Testis (tissue), 3 donors: ENCODE results near the gene PTPRN2. TPM values are rescaled to one million over a fixed set of nuclear protein-coding genes. Genes with fewer than 3 reads are reported as not detected.

Experiments
- DNase-seq: peaks from one replicate; pipeline ENCODE4 v3.0.0-alpha.2; 2019
- H3K27ac ChIP-seq, 2 donors: fragments of 200-600 bp; sonication (generic); one replicate each; pipeline ENCODE4 v1.5.1; 2019
- H3K27me3 ChIP-seq: fragments of 200-600 bp; sonication (generic); one replicate; pipeline ENCODE4 v1.5.1; 2019
- H3K36me3 ChIP-seq: fragments of 200-600 bp; sonication (generic); one replicate; pipeline ENCODE4 v1.5.1; 2017; ENCODE audit warnings: low read depth; ENCODE audit errors: missing control alignments
- H3K4me1 ChIP-seq: fragments of 200-600 bp; sonication (generic); one replicate; pipeline ENCODE4 v1.5.1; 2019
- H3K4me3 ChIP-seq, 2 donors: fragments of 200-600 bp; sonication (generic); one replicate each; pipeline ENCODE4 v1.5.1; 2017 to 2019
- H3K9me3 ChIP-seq: fragments of 200-600 bp; sonication (generic); one replicate; pipeline ENCODE4 v1.5.1; 2017
- POLR2A ChIP-seq: fragments of 450-650 bp; IDR thresholded peaks from one replicate; pipeline ENCODE4 v1.6.1; 2017; ENCODE audit warnings: antibody characterized with exemption, mild to moderate bottlenecking, moderate library complexity
- WGBS, 2 donors: methylation state at CpG; one replicate each; pipeline ENCODE4 v1.1.5; 2018; 5-methylcytosine and 5-hydroxymethylcytosine counted together
- intact Hi-C: fragments of 100-400 bp; cut with DNase I; formaldehyde crosslinking; loops from one replicate; pipeline ENCODE4 v1.15.1; 2023; ENCODE audit warnings: low total_unique reads
- polyA plus RNA-seq: library from polyadenylated mRNA; stranded (reverse); fragments of 350-450 nt; fragmentation: Illumina TruSeq; extraction: RNeasy Lipid Tissue Mini Kit (QIAGEN cat#74804); gene quantifications from one replicate; pipeline ENCODE4 v1.2.3, GENCODE V29; 2014; ENCODE audit warnings: low read depth, low replicate concordance; ENCODE audit not compliant: insufficient read depth
- total RNA-seq, 2 donors: library from RNA; depleted of rRNA; stranded (reverse); fragments of >200 nt; gene quantifications; one replicate each; pipeline ENCODE4 v1.2.3, GENCODE V29; 2016
- TF ChIP-seq, protein P1 (sequence below), 3 experiments: fragments of 450-650 bp in 2 of 3; fragments of 200-600 bp in 1 of 3; sonication (generic) in 1 of 3; IDR thresholded peaks; one replicate each; pipeline ENCODE4 v1.5.1; 2016 to 2019; ENCODE audit warnings: antibody characterized with exemption in 3 of 3, mild to moderate bottlenecking in 2 of 3, moderate library complexity in 1 of 3

Gene PTPRN2
- total and polyA plus RNA-seq, 3 donors from 2014 or later: 9.3 to 10.8 (median 9.8) TPM

DNA sequence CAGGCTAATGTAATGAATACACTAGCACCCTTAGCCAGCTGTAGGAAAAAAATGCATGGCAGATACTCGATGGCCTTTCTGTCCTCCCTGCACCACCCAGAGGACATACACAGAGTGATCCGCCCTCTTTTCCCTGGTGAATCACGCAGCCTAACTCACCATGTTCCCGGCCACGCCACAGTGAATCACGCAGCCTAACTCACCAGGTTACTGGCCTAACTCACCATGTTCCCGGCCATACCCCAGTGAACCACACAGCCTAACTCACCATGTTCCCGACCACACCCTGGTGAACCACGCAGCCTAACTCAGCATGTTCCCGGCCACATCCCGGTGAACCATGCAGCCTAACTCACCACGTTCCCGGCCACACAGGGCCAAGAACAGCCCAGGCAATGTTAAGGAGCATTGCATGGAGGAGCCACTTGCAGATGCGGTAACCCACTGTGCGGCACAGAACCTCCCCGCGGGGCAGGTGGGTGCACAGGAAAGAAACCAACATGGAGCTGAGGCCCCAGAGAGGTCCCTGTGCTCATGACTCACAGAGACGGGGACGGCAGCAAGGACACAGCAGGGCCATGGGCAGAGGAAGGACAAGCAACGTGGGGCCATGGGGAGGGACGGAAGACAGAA is 742.3 kb downstream of the PTPRN2 start:
- TF ChIP-seq POLR2A: no peak
- TF ChIP-seq, protein P1, sequence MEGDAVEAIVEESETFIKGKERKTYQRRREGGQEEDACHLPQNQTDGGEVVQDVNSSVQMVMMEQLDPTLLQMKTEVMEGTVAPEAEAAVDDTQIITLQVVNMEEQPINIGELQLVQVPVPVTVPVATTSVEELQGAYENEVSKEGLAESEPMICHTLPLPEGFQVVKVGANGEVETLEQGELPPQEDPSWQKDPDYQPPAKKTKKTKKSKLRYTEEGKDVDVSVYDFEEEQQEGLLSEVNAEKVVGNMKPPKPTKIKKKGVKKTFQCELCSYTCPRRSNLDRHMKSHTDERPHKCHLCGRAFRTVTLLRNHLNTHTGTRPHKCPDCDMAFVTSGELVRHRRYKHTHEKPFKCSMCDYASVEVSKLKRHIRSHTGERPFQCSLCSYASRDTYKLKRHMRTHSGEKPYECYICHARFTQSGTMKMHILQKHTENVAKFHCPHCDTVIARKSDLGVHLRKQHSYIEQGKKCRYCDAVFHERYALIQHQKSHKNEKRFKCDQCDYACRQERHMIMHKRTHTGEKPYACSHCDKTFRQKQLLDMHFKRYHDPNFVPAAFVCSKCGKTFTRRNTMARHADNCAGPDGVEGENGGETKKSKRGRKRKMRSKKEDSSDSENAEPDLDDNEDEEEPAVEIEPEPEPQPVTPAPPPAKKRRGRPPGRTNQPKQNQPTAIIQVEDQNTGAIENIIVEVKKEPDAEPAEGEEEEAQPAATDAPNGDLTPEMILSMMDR (IDR thresholded peaks at IDR 0.05): no peak
- Histone ChIP-seq H3K4me3 (no peak overlapping the region), H3K27me3 (no peaks in the 10 kb centered on the region), H3K9me3 (no peaks in the 10 kb centered on the region), H3K36me3 (no peaks in the 10 kb centered on the region), H3K4me1 (no peaks in the 10 kb centered on the region), H3K27ac (no peak overlapping the region)
- no peak for DNase-seq
- 88 to 95% methylated on average over 16 to 21 of the region's 21 CpGs for WGBS, 2 donors
- intact Hi-C loops: no loop called here

DNA sequence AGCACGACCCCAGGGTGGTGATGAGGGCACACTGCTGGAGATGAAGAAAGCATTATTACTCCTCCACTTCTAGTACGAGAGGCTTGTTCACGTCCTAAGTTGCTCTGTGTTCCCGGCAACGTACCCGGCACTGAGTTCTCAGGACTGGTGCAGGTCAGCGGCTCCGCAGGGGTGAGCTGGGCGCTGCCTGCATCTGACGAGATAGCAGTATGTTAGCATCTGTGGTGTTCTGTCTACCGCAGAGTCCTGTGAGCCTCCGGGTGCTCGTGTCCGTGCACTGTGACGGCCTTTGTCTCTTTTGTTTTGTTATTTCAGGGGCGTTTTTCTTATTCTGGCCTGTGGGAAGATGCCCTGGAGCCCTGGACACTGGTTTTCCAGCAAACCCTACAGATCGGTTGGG is 743.0 kb downstream of the PTPRN2 start:
- no peaks in the 10 kb centered on the region for H3K27me3 ChIP-seq
- WGBS, 2 donors: 93% methylated on average over 17 of the region's 17 CpGs
- H3K9me3 ChIP-seq: no peaks in the 10 kb centered on the region
- no peak for DNase-seq
- H3K36me3 ChIP-seq: no peaks in the 10 kb centered on the region
- no peak overlapping the region for H3K27ac ChIP-seq
- intact Hi-C loops: no loop called here
- no peak overlapping the region for H3K4me3 ChIP-seq
- TF ChIP-seq POLR2A: no peak
- TF ChIP-seq, protein P1 (IDR thresholded peaks at IDR 0.05): no peak
- H3K4me1 ChIP-seq: no peaks in the 10 kb centered on the region

DNA sequence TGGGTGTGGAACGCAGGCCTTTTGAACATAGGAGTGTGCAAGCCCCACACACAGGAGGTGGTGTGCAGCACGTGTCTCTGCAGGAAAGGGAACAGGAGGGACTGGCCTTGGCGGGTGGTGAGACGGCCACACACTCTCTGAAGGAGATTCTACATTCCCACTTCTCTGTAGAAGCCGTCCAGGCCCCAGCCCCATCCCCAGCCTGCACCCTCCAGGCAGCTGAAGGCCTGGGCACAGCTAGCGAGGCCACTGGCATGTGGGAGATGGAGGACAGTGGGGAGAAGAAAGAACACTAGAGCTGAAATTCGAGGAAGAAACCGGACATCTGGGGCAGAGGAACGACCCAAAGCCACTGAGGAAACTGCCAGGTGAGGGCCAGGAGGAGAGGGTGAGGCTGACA is 743.5 kb downstream of the PTPRN2 start:
- intact Hi-C loops: no loop called here
- no peaks in the 10 kb centered on the region for H3K27me3 ChIP-seq

DNA sequence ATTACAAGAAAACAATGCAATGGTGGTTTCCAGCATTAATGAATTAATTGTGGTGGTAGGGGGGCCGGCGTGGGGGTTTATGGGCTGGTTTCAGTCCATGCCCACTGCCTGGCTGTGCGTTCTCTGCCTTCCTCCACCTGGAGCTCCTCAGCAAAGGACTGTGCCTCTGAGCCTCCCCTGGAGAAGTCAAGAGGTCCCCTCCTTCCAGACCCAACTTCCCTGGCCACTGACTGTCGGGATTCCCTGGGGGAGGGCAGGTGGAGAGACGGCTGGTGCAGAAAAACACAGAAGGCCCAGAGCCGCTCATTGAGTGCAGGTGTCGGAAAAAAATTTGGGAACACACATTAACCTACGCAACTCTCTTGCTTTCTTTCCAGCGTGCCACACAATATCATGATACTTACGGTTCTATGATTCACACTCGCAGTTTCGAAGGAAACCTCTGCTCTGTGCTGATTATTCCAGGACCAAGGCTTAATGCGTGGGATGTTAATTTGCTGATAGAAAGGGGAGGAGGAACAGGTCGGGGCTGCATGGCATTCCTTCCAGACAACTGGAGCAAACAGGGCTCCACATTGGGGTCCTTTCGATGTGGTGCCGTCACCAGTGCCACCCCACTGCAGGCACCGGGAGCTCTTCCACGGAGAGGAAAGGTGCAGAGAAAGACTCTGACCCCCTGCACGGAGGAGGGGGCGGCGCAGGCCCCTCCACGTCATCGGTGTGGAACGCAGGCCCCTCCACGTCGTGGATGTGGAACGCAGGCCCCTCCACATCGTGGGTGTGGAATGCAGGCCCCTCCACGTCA is 744.1 kb downstream of the PTPRN2 start:
- H3K36me3 ChIP-seq: no peaks in the 10 kb centered on the region
- no peak overlapping the region for H3K4me3 ChIP-seq
- H3K9me3 ChIP-seq: no peaks in the 10 kb centered on the region
- no peak for DNase-seq
- TF ChIP-seq, protein P1 (IDR thresholded peaks at IDR 0.05): no peak
- no peak for TF ChIP-seq POLR2A
- H3K27ac ChIP-seq: no peak overlapping the region
- intact Hi-C loops: no loop called here
- H3K4me1 ChIP-seq: no peaks in the 10 kb centered on the region
- H3K27me3 ChIP-seq: no peaks in the 10 kb centered on the region
- WGBS, 2 donors: 88 to 91% methylated on average over 24 to 26 of the region's 29 CpGs

More for the DNA sequence above, 743.5 kb downstream of the PTPRN2 start:
- TF ChIP-seq, protein P1 (IDR thresholded peaks at IDR 0.05): no peak
- TF ChIP-seq POLR2A: no peak
- Histone ChIP-seq H3K4me3 (no peak overlapping the region), H3K4me1 (no peaks in the 10 kb centered on the region), H3K27ac (no peak overlapping the region), H3K36me3 (no peaks in the 10 kb centered on the region), H3K9me3 (no peaks in the 10 kb centered on the region)
- WGBS, 2 donors: 76 to 84% methylated on average over 8 to 9 of the region's 9 CpGs
- DNase-seq: no peak
